LNCaP clone FGC (cell line): ENCODE data around the gene FBLN1.

Experiments
- DNase-seq: peaks from one replicate; pipeline ENCODE4 v3.0.0-alpha.2; 2011; ENCODE audit warnings: low read depth
- H3K4me3 ChIP-seq: 2 replicates; pipeline ENCODE4 v1.5.1; 2011; ENCODE audit warnings: mild to moderate bottlenecking, low read depth, low read length, control low read depth
- TF ChIP-seq, protein P1 (sequence below): IDR thresholded peaks from 2 replicates; pipeline ENCODE4 v1.5.1; 2012; ENCODE audit warnings: mild to moderate bottlenecking; ENCODE audit not compliant: control insufficient read depth, insufficient read depth; ENCODE audit errors: extremely low read depth

FBLN1 gene

DNA sequence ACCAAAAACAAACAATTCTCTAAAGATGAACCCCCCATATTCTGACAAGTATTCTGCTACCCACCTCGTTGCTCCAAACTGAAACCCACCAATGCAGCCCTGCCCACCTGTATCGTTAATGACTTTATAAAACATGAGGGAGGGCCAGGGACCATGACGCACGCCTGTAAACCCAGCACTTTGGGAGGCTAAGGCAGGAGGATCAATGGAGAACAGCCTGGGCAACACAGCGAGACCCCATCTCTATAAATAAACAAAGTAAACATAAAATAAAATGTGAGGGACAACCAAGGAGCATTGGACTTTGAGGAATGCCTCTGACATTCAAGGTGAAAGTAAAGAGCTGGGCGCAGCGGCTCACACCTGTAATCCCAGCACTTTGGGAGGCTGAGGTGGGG lies 129.2 kb downstream of the FBLN1 start:
- TF ChIP-seq, protein P1, sequence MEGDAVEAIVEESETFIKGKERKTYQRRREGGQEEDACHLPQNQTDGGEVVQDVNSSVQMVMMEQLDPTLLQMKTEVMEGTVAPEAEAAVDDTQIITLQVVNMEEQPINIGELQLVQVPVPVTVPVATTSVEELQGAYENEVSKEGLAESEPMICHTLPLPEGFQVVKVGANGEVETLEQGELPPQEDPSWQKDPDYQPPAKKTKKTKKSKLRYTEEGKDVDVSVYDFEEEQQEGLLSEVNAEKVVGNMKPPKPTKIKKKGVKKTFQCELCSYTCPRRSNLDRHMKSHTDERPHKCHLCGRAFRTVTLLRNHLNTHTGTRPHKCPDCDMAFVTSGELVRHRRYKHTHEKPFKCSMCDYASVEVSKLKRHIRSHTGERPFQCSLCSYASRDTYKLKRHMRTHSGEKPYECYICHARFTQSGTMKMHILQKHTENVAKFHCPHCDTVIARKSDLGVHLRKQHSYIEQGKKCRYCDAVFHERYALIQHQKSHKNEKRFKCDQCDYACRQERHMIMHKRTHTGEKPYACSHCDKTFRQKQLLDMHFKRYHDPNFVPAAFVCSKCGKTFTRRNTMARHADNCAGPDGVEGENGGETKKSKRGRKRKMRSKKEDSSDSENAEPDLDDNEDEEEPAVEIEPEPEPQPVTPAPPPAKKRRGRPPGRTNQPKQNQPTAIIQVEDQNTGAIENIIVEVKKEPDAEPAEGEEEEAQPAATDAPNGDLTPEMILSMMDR: no peak
- DNase-seq: no peak
- H3K4me3 ChIP-seq: no peak overlapping the region

DNA sequence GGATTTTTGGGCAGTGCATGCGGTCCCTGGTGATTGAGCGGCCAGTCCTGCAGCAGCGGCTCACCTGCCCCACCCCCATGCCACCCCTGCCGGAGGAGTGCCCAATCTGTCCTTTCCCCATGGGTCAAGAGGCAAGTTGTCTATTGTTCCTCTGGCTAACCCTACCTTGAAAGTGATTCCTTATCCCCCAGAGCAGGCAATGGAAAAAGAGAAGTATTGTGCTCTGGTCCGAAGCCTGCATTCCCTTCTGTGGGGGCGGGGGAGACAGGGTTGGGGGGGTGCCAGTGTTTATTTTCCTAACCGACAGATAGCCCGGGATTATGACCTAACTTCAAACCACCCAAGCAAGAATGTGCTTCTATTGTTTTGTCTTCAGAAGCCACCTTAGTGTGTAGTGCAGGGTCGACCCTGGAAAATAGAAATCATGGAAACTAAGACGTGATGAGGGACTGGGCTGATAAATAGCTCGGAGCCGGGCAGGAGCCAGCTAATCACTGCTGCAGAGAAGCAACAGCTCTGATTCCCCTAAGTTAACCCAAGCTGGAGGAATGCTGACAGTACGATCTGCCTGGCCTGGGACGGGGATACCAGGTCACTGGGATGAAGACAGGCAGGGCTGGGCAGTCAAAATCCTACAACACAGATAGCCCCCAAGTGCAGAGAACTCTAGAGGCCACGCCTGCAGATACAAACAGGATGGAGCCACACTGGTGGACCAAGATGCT lies 130.3 kb downstream of the FBLN1 start:
- DNase-seq: no peak
- H3K4me3 ChIP-seq: no peak overlapping the region
- TF ChIP-seq, protein P1: no peak

DNA sequence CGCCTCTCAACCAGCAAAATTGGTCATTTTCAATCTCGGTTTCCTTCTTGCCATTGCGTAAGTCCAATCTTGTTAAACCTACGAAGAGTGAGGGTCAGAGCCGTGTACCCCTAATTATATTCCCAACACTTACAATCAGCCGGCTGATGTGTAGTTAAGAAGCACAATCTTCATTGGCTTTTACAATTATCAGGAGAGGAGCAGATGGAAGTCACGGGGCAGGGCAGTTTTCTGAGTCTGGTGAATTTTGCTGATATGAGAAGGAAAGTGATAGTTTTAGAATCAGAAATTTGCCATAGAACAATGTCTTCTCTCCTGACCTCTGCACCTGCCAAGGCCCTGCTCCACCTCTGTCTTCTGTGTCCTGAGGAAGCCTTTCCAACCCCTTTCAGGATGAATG lies 134.0 kb downstream of the FBLN1 start:
- no peak for DNase-seq
- TF ChIP-seq, protein P1: no peak
- H3K4me3 ChIP-seq: no peak overlapping the region

DNA sequence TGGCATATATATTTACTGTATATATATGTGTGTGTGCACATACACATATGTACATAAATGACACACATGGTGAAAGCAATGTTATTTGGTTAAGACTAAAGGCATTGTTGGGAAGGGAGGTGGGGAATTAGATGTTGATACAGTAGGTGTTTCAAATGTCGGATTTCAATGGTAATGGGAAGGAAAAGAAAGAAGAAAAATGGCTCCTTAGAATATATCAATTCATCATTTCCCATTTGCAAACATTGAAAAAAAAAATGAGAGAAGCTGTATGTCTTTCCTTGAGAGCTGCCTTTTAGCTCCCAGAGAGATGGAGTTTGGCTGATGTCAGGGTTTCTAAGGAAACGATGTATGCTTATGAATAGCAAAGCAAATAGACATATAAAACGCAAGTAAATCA lies 135.5 kb downstream of the FBLN1 start:
- no peak overlapping the region for H3K4me3 ChIP-seq
- TF ChIP-seq, protein P1: no peak
- peak; percentile 11 for DNase-seq

GRCh38 chr22:45638834-45639746 lies 136.4 kb downstream of the FBLN1 start:
- H3K4me3 ChIP-seq: no peak overlapping the region
- TF ChIP-seq, protein P1: no peak
- no peak for DNase-seq

- H3K4me3 ChIP-seq: no peak overlapping the region
- TF ChIP-seq, protein P1: no peak
- DNase-seq: no peak
These were observed 137.0 kb downstream of the FBLN1 start for GRCh38 chr22:45639747-45640102.
